Thyroid gland (tissue), 4 donors: Measurements from ENCODE around the gene ACP5. TPM values are rescaled to one million over a fixed set of nuclear protein-coding genes. Genes with fewer than 3 reads are reported as not detected.

Experiments used
- DNase-seq, 2 donors: peaks; one replicate each; pipeline ENCODE4 v3.0.0-alpha.2; 2019
- H3K27ac ChIP-seq, 3 donors: fragments of 200-600 bp; sonication (generic); 1 replicate in 2 of 3; 2 replicates in 1 of 3; pipeline ENCODE4 v1.5.1; 2016 to 2019; ENCODE audit warnings: mild to moderate bottlenecking in 1 of 3, moderate library complexity in 1 of 3
- H3K27me3 ChIP-seq: fragments of 200-600 bp; sonication (generic); one replicate; pipeline ENCODE4 v1.5.1; 2019
- H3K36me3 ChIP-seq, 2 donors: fragments of 200-600 bp; sonication (generic); one replicate each; pipeline ENCODE4 v1.5.1; 2016 to 2019
- H3K4me1 ChIP-seq, 2 donors: fragments of 200-600 bp; sonication (generic); one replicate each; pipeline ENCODE4 v1.5.1; 2017 to 2019
- H3K4me3 ChIP-seq, 3 donors: fragments of 200-600 bp; sonication (generic); replicated peaks in 1 of 3; 1 replicate in 2 of 3; 2 replicates in 1 of 3; pipeline ENCODE4 v1.5.1; 2016; ENCODE audit warnings: mild to moderate bottlenecking in 1 of 3
- H3K9me3 ChIP-seq: fragments of 200-600 bp; sonication (generic); one replicate; pipeline ENCODE4 v1.5.1; 2017
- CTCF ChIP-seq, 6 experiments: fragments of 200-600 bp in 3 of 6; fragments of 450-650 bp in 3 of 6; sonication (generic) in 3 of 6; IDR thresholded peaks; one replicate each; pipeline ENCODE4 v1.5.1; 2016 to 2019; ENCODE audit warnings: antibody characterized with exemption in 6 of 6, mild to moderate bottlenecking in 2 of 6, inconsistent platforms in 1 of 6, moderate library complexity in 1 of 6
- POLR2A ChIP-seq, 2 donors: fragments of 450-650 bp; IDR thresholded peaks; one replicate each; pipeline ENCODE4 v1.6.1; 2017; ENCODE audit warnings: antibody characterized with exemption in 2 of 2, mild to moderate bottlenecking in 2 of 2, moderate library complexity in 1 of 2
- WGBS, 2 donors: methylation state at CpG; one replicate each; pipeline ENCODE4 v1.1.5; 2017; 5-methylcytosine and 5-hydroxymethylcytosine counted together
- intact Hi-C: fragments of 100-400 bp; cut with DNase I; formaldehyde crosslinking; loops from one replicate; pipeline ENCODE4 v1.15.1; 2023
- total RNA-seq, 4 donors: library from RNA; depleted of rRNA; stranded (reverse); fragments of >200 nt; gene quantifications; one replicate each; pipeline ENCODE4 v1.2.3, GENCODE V29; 2016

Gene ACP5
- total RNA-seq, 4 donors from 2014 or later, result 4.9 to 8.4 (median 6.2) TPM

DNA sequence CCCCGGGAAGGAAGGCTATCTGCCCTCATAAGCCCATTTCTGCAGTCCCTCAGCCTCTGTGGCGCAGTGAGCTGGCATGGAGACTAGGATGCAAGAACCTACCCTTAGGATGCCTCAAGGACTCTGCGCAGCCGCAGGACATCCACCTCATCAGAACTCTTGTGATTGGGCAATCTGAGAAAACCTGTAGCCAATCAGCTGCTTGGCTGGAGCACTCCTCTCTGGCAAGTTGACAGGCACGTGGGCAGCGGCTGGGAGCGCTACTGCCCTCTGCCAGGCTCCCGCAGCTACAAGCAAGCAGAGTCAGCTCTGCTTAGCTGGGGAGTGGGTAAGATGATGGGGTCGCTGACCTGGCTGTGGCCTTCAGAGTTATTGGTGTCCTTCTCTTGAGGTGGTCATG is 47.0 kb downstream of the ACP5 start:
- H3K27ac ChIP-seq, result no peak overlapping the region
- H3K36me3 ChIP-seq, result no peaks in the 10 kb centered on the region
- intact Hi-C loops, result no loop called here
- H3K4me1 ChIP-seq, result peaks cover 12 to 15% of the 10 kb centered on the region in 2 donors
- peak; percentile 74 to 76 for DNase-seq
- H3K27me3 ChIP-seq, result no peaks in the 10 kb centered on the region
- 24 to 30% methylated on average over 9 of the region's 9 CpGs for WGBS, 2 donors
- TF ChIP-seq POLR2A (IDR thresholded peaks at IDR 0.05) (no peak), CTCF (IDR thresholded peaks at IDR 0.05) (peak in 2 of 6 experiments; percentile 11 to 29)
- H3K9me3 ChIP-seq, result no peaks in the 10 kb centered on the region
- H3K4me3 ChIP-seq, result no peak overlapping the region

DNA sequence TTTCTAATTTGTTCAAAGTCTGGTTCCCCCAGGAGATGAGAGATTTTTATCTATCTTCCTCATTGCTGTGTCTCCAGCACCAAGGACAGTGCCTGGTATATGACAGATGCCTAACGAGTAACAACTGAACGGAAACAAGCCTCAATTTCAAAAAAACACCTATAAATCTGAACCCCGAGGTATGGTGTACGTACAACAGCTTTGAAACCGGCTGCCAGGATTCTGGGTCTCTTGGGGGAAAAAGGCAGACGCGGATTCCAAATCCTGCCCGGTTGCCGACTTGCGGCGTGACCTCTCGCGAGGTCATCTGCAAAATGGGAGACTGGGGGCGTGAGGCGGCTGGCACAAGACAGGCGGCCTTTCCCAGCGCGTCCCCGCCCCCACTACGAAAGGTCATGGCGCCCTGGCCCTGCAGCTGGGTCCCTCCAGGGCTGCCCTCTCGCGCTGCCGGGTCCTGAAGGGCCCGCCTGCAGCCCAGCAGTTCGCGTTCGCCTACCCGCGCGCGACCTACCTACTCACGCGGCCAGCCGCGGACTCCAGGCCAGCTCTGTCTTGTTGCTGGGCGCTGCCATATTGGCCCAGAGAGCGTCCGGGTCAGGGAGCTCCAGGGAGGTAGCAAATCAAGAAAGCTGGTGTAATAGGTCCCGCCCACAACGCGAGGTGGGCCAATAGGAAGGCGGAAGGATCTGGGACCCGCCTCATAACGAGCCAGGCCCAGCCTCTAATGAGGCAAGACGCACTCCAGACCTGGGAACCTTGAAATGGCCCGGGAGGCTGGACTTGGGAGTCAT is 48.7 kb downstream of the ACP5 start, which contains the start of gene ECSIT:
Gene ECSIT (minus strand): TSS at position 584 of the 791 bp plus-strand sequence. CDS start 9,964 bp downstream, outside the sequence.
- peak within 1 kb of the TSS; percentile 68 to 79 (median 77) for H3K4me3 ChIP-seq

More for the DNA sequence above, 48.7 kb downstream of the ACP5 start, which contains the start of gene ECSIT:
- WGBS, 2 donors, result 1 to 2% methylated on average over 29 to 31 of the region's 47 CpGs
- TF ChIP-seq CTCF (IDR thresholded peaks at IDR 0.05) (no peak), POLR2A (IDR thresholded peaks at IDR 0.05) (peak in 1 of 2 donors; percentile 66)
- DNase-seq, result peak; percentile 99
- intact Hi-C loops, result no loop called here
- H3K27ac ChIP-seq, result peak within 1 kb of the TSS; percentile 51 to 86 (median 80)
- H3K36me3 ChIP-seq, result no peaks in the 10 kb centered on the region
- H3K4me1 ChIP-seq, result peaks cover 12 to 15% of the 10 kb centered on the region in 2 donors
- no peaks in the 10 kb centered on the region for H3K27me3 ChIP-seq
- no peaks in the 10 kb centered on the region for H3K9me3 ChIP-seq

Other genes with a start within 250 kb of the ACP5 start
- gene RAB3D, start 238.0 kb downstream of the ACP5 start, total RNA-seq, result 10 to 100 TPM; 14.8 to 30.3 (median 20.6) TPM
- 1,000 to 10,000 TPM in 1 of 4 donors, 100 to 1,000 TPM in 3; 266 to 1,029 (median 650) TPM for gene TMEM205, start 231.4 kb downstream of the ACP5 start, total RNA-seq
- 10 to 100 TPM; 27.0 to 36.9 (median 34.5) TPM for gene CCDC159, start 231.1 kb downstream of the ACP5 start, total RNA-seq
- 10 to 100 TPM in 1 of 4 donors, 1 to 10 TPM in 3; 6.0 to 18.4 (median 8.9) TPM for gene PLPPR2, start 222.2 kb downstream of the ACP5 start, total RNA-seq
- gene SWSAP1, start 203.0 kb downstream of the ACP5 start, total RNA-seq, result 1 to 10 TPM; 2.3 to 4.3 (median 3.4) TPM
- 10 to 100 TPM; 16.8 to 48.0 (median 31.3) TPM for gene EPOR, start 193.3 kb downstream of the ACP5 start, total RNA-seq
- 100 to 1,000 TPM in 2 of 4 donors, 10 to 100 TPM in 2; 63.4 to 136 (median 101) TPM for gene RGL3, start 158.3 kb downstream of the ACP5 start, total RNA-seq
- gene ODAD3, start 142.5 kb downstream of the ACP5 start, total RNA-seq, result 1 to 10 TPM in 3 of 4 donors, under 1 TPM in 1; 0.96 to 6.8 (median 3.8) TPM
- 100 to 1,000 TPM; 142 to 198 (median 178) TPM for gene PRKCSH, start 142.0 kb downstream of the ACP5 start, total RNA-seq
- gene ELAVL3, start 96.6 kb downstream of the ACP5 start, total RNA-seq, result not detected
- 10 to 100 TPM; 13.6 to 41.7 (median 14.2) TPM for gene ZNF653, start 71.8 kb downstream of the ACP5 start, total RNA-seq
- 10 to 100 TPM; 36.5 to 77.5 (median 68.9) TPM for gene ECSIT, start 48.5 kb downstream of the ACP5 start, total RNA-seq
- 10 to 100 TPM in 2 of 4 donors, 1 to 10 TPM in 2; 6.3 to 21.6 (median 8.7) TPM for gene CNN1, start 38.8 kb downstream of the ACP5 start, total RNA-seq
- 10 to 100 TPM; 18.7 to 57.0 (median 30.9) TPM for gene ELOF1, start 18.4 kb downstream of the ACP5 start, total RNA-seq
- gene ZNF627, start 19.8 kb upstream of the ACP5 start, total RNA-seq, result 10 to 100 TPM; 14.5 to 24.3 (median 21.7) TPM
- 10 to 100 TPM in 1 of 4 donors, 1 to 10 TPM in 3; 7.4 to 11.7 (median 9.1) TPM for gene ZNF823, start 161.3 kb upstream of the ACP5 start, total RNA-seq
- 10 to 100 TPM; 17.8 to 56.4 (median 24.2) TPM for gene ZNF441, start 189.4 kb upstream of the ACP5 start, total RNA-seq
- gene ZNF491, start 220.9 kb upstream of the ACP5 start, total RNA-seq, result 1 to 10 TPM; 2.9 to 3.2 (median 3.1) TPM
- 10 to 100 TPM; 11.9 to 16.0 (median 13.8) TPM for gene ZNF440, start 236.6 kb upstream of the ACP5 start, total RNA-seq